CD1c-positive myeloid dendritic cell (primary cell): ENCODE measurements around the gene MON1B.
"Not testable (repeated sequence)": the region's sequence is repeated elsewhere in the genome, so short reads cannot be mapped to it uniquely, and the experiment has no call there.

Source experiments
- DNase-seq: peaks from one replicate; pipeline ENCODE4 v3.0.0-alpha.2; 2016; ENCODE audit errors: extremely low spot score

Gene MON1B

GRCh38 chr16:77190478-77191258 lies at the start of gene MON1B:
Gene MON1B, plus strand, starts transcription at chr16:77191190. Its CDS starts 296 bp downstream, at chr16:77191486.
- DNase-seq = peak; percentile 99

DNA sequence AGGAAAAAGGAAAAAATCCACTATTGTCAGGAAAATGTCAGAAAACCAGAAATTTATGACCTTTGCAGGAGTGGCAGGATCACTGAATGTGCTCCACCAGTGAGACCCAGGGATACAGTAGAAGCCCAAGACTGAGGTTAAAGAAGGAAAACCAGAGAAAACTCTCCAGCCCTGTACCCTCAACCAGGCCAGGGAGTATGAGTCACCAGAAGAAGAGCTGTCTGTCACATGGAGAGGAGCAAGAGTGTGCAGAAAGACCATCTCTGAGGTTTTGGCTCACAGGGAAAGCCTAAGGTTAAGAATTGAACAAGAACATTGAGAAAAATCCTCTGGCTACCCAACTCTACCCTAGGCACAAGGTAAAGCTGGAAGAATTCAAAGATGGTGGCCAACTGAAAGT lies 47.6 kb upstream of the MON1B start:
- DNase-seq = no peak

GRCh38 chr16:77148121-77148520 lies 42.9 kb upstream of the MON1B start:
- DNase-seq = no peak

- DNase-seq = no peak
Measured at GRCh38 chr16:77157346-77158058, 33.5 kb upstream of the MON1B start.

GRCh38 chr16:77158293-77158692 lies 32.7 kb upstream of the MON1B start:
- no peak for DNase-seq

- no peak for DNase-seq
Measured at GRCh38 chr16:77165006-77165405, 26.0 kb upstream of the MON1B start.

DNA sequence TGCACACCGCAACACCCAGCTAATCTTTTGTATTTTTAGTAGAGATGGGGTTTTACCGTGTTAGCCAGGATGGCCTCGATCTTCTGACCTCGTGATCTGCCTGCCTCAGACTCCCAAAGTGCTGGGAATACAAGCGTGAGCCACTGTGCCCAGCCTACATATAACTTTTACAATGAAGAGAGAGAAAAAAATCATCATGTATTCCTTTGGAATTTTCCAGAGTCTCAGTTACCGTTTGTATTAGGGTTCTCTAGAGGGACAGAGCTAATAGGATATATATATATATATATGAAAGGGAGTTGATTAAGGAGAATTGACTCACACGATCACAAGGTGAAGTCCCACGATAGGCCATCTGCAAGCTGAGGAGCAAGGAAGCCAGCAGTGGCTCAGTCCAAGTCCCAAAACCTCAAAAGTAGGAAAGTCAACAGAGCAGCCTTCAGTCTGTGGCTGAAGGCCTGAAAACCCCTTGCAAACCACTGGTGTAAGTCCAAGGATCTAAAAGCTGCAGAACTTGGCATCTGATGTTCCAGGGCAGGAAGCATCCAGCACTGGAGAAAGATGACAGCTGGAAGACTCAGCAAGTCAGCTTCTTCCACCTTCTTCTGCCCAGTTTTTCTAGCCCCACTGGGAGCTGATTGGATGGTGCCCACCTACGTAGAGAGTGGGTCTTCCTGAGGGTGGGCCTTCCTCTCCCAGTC lies 25.3 kb upstream of the MON1B start:
- DNase-seq = not testable (repeated sequence)

DNA sequence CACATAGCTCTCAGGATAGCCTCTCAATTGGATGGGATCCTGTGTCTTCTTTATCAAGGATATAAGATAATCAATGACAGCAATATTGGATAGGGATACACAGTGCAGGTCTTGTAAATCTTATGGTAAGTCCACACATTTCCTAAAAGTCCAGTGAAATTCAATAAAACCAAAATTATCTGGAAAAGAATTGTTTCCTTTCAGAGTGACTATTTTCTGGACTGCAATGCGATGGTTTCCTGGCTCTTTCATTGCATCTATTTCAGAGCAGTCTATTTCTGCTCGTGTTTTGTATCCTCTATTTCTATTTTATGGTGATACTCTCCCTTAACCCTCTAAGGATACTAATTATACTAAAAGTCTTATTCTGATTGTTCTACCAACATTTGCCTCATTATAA lies 24.3 kb upstream of the MON1B start:
- DNase-seq = no peak

GRCh38 chr16:77168901-77169300 lies 22.1 kb upstream of the MON1B start:
- no peak for DNase-seq

DNA sequence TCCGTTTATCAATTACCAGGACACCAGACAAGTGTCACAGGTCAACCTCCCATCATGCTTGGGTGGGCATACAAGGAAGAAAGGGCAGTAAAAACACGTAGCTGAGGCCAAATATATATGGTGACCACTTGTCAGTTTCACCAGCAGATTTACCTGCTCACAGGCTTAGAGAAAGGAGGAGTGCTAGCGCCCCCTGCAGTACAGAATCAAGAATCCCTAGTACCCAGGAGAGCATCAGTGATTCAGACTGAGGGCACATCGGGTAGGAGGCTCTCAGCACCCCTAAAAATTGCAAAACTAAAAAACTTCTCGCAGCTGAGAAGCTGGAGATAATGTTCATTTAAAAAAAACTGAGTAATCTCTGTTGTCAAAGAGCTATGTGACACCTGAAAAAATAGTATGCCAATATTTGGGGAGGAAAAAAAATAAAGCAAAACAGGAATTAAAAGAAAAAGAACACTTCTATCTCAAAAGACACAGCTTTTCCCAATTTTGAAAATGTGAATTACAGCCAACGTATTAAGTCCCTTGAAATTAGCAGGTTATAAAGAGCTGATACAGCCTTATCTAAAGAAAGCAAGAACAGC lies 21.2 kb upstream of the MON1B start:
- DNase-seq = peak; percentile 52

GRCh38 chr16:77170805-77171204 lies 20.2 kb upstream of the MON1B start:
- DNase-seq = no peak

DNA sequence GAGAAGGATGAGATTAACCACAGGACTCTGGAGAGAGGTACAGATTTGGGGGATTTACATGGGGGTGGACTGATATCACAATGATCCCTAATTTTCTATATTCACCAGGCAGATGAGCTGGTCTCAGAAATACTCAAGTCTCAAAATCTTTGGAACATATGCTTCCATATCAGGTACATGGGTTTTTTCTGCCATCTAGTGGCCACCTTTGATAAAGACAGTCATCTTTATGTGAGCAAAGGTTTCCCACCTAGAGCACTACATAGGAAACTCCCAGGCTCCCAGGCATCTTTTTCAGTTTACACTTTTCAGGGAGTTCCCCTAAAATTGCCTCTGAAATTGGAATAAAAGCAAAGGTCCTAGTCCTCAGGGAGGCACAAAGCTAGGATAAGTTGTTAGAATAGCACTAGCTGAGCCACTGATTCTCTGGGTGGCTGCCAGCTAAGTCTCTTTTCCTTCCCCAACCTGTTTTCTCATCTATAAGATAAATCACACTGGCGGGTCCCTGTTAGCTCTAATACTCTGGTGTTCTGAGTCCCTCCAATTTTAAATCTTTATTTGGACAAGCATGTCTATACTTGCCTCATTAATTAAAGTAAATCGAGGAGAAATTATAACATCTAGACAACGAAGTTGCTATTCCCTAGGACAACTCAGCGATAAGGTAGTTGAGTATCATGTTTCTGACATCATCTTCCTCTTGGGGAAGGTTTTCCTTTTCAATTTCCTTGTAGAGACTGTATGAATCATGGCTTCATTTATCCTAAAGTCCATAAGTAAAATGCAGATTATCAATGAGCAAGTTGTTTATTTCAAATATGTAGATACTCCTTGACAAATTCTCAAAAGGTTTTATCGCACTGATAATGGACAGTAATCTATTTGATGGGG lies 19.0 kb upstream of the MON1B start:
- DNase-seq = peak; percentile 65

- DNase-seq = no peak
Measured at GRCh38 chr16:77172951-77173350, 18.0 kb upstream of the MON1B start.

- no peak for DNase-seq
Measured at GRCh38 chr16:77183137-77183536, 7.9 kb upstream of the MON1B start.

- not testable (repeated sequence) for DNase-seq
Measured at GRCh38 chr16:77186298-77186697, 4.7 kb upstream of the MON1B start.

GRCh38 chr16:77190190-77190477 lies 856 bp upstream of the MON1B start:
- DNase-seq = no peak

DNA sequence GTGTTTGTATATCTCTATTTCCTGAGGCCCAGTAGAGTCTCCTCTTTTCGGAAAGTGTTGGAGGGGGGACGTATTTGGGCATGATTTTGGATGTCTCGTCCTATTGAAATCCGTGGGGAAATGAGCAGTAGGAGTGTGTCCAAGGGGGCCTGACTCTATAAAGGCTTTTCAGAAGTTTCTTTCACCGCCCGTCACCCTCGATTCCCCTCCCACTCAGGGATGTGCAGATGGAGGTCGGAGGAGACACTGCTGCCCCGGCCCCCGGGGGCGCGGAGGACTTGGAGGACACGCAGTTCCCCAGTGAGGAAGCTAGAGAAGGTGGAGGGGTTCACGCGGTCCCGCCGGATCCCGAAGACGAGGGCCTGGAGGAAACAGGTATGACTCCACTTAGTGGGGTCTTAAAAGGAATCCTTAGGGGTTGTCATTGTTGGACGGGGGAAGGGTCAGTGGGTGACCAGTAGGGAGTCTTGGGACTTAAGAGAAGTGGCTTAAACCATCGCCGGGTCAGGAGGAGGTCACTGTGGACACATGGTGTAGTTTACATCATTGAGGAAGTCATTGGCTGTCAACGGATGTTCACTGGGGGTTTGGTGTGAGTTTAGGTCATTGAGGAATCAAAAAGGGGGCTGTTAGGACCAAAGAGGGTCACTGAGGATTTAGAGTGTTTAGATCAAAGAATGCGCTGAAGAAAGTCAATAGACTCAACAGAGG lies 424 bp downstream of the MON1B start:
- peak; percentile 69 for DNase-seq

GRCh38 chr16:77193377-77193776 lies 2.4 kb downstream of the MON1B start:
- no peak for DNase-seq

DNA sequence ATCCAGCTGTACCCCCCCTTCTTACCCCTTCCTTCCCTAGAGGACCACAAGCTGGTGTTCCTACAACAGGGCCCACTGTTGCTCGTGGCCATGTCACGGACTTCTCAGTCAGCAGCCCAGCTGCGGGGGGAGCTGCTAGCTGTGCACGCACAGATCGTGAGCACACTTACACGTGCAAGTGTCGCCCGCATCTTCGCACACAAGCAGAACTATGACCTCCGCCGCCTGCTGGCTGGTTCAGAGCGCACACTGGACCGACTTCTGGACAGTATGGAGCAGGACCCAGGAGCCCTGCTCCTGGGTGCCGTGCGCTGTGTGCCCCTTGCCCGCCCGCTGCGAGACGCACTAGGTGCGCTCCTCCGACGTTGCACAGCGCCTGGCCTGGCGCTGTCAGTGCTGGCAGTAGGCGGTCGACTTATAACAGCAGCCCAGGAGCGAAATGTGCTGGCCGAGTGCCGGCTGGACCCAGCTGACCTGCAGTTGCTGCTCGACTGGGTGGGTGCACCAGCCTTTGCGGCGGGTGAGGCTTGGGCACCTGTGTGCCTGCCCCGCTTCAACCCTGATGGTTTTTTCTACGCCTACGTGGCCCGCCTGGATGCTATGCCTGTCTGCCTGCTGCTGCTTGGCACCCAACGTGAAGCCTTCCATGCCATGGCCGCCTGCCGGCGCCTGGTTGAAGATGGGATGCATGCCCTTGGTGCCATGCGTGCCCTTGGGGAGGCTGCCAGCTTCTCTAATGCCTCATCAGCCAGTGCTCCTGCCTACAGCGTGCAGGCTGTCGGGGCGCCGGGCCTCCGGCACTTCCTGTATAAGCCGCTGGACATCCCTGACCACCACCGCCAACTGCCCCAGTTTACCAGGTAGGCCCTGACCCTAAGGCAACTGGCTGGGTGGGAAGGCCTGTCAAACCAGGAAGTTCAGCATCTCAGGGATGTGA lies 3.6 kb downstream of the MON1B start:
- no peak for DNase-seq

GRCh38 chr16:77195411-77195810 lies 4.4 kb downstream of the MON1B start:
- DNase-seq = no peak
